Measurements from ENCODE around the gene KLHDC3.
A peak's percentile ranks its signal among the peaks of the same experiment; 100 is the strongest.

Gene KLHDC3

DNA sequence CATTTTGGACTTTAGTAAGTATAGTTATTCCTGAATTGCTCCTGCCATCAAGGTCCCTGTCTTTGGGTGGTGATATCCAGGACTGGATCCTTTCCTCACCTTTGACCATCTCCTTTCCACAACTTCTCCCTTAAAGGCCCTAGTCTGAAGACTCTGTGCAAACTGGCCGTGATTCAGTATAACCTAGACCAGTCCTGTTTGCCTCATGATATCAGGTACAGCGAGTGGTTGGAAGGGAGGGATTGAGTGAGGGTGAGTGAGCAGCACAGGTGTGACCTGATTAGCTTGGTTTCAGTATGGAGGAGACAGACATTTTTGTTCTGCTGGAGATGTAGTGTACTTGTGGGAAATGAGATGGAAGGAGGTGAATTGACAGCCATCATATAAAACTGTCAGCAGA lies 5.1 kb downstream of the KLHDC3 start:
- Histone ChIP-seq H3K36me3 (ENCODE audit: control insufficient read depth, insufficient read depth, low read length) (peaks cover 12% of the 10 kb centered on the region), H3K27me3 (ENCODE audit: control insufficient read depth, insufficient read depth, low read length) (no peaks in the 10 kb centered on the region), H3K9ac (ENCODE audit: low read length) (no peak overlapping the region), H3K27ac (ENCODE audit: low read depth, low read length) (no peak overlapping the region), H3K4me1 (ENCODE audit: control insufficient read depth, insufficient read depth, low read length) (peaks cover 10% of the 10 kb centered on the region), H3K4me3 (ENCODE audit: low read length) (no peak overlapping the region)

- H3K4me3 ChIP-seq (ENCODE audit: low read length), result no peak overlapping the region
- H3K4me1 ChIP-seq (ENCODE audit: control insufficient read depth, insufficient read depth, low read length), result peaks cover 5% of the 10 kb centered on the region
- no peak overlapping the region for H3K9ac ChIP-seq (ENCODE audit: low read length)
- H3K27me3 ChIP-seq (ENCODE audit: control insufficient read depth, insufficient read depth, low read length), result no peaks in the 10 kb centered on the region
- H3K36me3 ChIP-seq (ENCODE audit: control insufficient read depth, insufficient read depth, low read length), result peaks cover 12% of the 10 kb centered on the region
- no peak overlapping the region for H3K27ac ChIP-seq (ENCODE audit: low read depth, low read length)
These were observed 6.1 kb downstream of the KLHDC3 start for GRCh38 chr6:43020052-43020705.

DNA sequence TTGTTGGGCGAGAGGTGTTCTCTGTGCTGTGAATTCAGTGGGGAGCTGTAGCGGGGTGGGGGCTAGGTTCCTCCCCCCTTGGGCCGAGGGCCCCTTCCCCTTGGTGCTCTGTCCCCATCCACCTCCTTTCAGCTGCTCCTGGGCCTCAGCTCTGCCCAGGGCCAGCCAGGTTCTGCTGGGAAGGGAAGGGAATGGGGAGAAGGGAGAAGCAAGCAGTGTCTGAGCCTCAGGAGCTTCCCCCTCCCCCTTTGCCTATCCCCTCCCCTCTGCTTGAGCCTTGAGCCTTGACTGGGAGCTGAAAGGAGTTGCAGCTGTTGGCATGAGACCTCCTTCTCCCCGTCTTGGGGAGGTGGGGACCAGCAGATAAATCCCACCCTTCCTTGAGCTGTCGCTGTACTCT lies 6.8 kb downstream of the KLHDC3 start:
- H3K27me3 ChIP-seq (ENCODE audit: control insufficient read depth, insufficient read depth, low read length), result no peaks in the 10 kb centered on the region
- H3K9ac ChIP-seq (ENCODE audit: low read length), result no peak overlapping the region
- peaks cover 12% of the 10 kb centered on the region for H3K36me3 ChIP-seq (ENCODE audit: control insufficient read depth, insufficient read depth, low read length)
- H3K4me3 ChIP-seq (ENCODE audit: low read length), result peak overlapping the region; percentile 93
- H3K27ac ChIP-seq (ENCODE audit: low read depth, low read length), result peak overlapping the region; percentile 77
- peaks cover 5% of the 10 kb centered on the region for H3K4me1 ChIP-seq (ENCODE audit: control insufficient read depth, insufficient read depth, low read length)

- Histone ChIP-seq H3K9ac (ENCODE audit: low read length) (peak within 1 kb of the TSS; percentile 86), H3K4me3 (ENCODE audit: low read length) (peak within 1 kb of the TSS; percentile 93), H3K4me1 (ENCODE audit: control insufficient read depth, insufficient read depth, low read length) (peaks cover 2% of the 10 kb centered on the region), H3K36me3 (ENCODE audit: control insufficient read depth, insufficient read depth, low read length) (peaks cover 17% of the 10 kb centered on the region), H3K27me3 (ENCODE audit: control insufficient read depth, insufficient read depth, low read length) (no peaks in the 10 kb centered on the region), H3K27ac (ENCODE audit: low read depth, low read length) (peak within 1 kb of the TSS; percentile 77)
These were observed 7.4 kb downstream of the KLHDC3 start, which contains the start of gene RRP36 for GRCh38 chr6:43021270-43022047. Gene RRP36, plus strand, starts transcription at chr6:43021623. Its CDS starts 32 bp downstream, at chr6:43021655.

GRCh38 chr6:43024436-43024835 lies 10.4 kb downstream of the KLHDC3 start:
- no peak overlapping the region for H3K4me3 ChIP-seq (ENCODE audit: low read length)

GRCh38 chr6:43026365-43026764 lies 12.3 kb downstream of the KLHDC3 start:
- Histone ChIP-seq H3K4me1 (ENCODE audit: control insufficient read depth, insufficient read depth, low read length) (no peaks in the 10 kb centered on the region), H3K4me3 (ENCODE audit: low read length) (no peak overlapping the region), H3K27ac (ENCODE audit: low read depth, low read length) (no peak overlapping the region), H3K9ac (ENCODE audit: low read length) (no peak overlapping the region), H3K36me3 (ENCODE audit: control insufficient read depth, insufficient read depth, low read length) (peaks cover 28% of the 10 kb centered on the region), H3K27me3 (ENCODE audit: control insufficient read depth, insufficient read depth, low read length) (no peaks in the 10 kb centered on the region)

More at GRCh38 chr6:43024436-43024835, 10.4 kb downstream of the KLHDC3 start:
- Histone ChIP-seq H3K27ac (ENCODE audit: low read depth, low read length) (no peak overlapping the region), H3K27me3 (ENCODE audit: control insufficient read depth, insufficient read depth, low read length) (no peaks in the 10 kb centered on the region), H3K36me3 (ENCODE audit: control insufficient read depth, insufficient read depth, low read length) (peaks cover 24% of the 10 kb centered on the region), H3K9ac (ENCODE audit: low read length) (no peak overlapping the region), H3K4me1 (ENCODE audit: control insufficient read depth, insufficient read depth, low read length) (no peaks in the 10 kb centered on the region)

DNA sequence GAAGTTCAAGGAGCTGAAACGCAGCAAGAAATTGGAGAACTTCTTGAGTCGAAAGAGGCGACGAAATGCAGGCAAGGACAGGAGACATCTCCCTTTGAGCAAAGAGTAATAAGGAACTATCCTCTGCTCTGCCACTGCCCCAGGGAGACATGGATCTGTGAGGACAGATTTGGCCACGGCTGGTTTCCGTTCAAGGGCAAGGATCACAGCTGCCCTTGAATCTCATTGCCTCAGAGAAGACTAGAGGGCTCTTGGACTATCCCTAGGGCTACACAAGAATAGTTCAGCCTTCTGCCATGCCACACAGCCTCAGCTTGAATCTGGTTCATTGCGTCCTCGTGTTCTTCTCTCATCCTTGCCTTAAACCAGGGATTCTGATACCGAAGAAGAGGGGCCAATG lies 15.1 kb downstream of the KLHDC3 start:
- H3K9ac ChIP-seq (ENCODE audit: low read length), result no peak overlapping the region
- no peaks in the 10 kb centered on the region for H3K4me1 ChIP-seq (ENCODE audit: control insufficient read depth, insufficient read depth, low read length)
- no peak overlapping the region for H3K27ac ChIP-seq (ENCODE audit: low read depth, low read length)
- H3K4me3 ChIP-seq (ENCODE audit: low read length), result no peak overlapping the region
- peaks cover 30% of the 10 kb centered on the region for H3K36me3 ChIP-seq (ENCODE audit: control insufficient read depth, insufficient read depth, low read length)
- H3K27me3 ChIP-seq (ENCODE audit: control insufficient read depth, insufficient read depth, low read length), result no peaks in the 10 kb centered on the region

DNA sequence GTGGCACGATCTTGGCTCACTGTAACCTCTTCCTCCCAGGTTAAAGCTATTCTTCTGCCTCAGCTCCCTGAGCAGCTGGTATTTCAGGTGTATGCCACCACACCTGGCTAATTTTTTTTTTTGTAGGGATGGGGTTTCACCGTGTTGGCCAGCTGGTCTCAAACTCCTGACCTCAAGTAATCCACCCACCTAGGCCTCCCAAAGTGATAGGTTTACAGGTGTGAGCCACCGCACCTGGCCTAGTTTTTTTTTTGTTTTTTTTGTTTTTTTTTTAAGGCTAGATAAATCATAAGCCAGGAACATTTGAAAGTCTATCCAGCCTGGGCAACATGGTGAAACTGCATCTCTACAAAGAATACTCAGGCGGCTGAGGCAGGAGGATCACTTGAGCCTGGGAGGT lies 18.3 kb downstream of the KLHDC3 start:
- no peak overlapping the region for H3K4me3 ChIP-seq (ENCODE audit: low read length)
- no peaks in the 10 kb centered on the region for H3K27me3 ChIP-seq (ENCODE audit: control insufficient read depth, insufficient read depth, low read length)
- H3K27ac ChIP-seq (ENCODE audit: low read depth, low read length), result no peak overlapping the region
- H3K36me3 ChIP-seq (ENCODE audit: control insufficient read depth, insufficient read depth, low read length), result peaks cover 29% of the 10 kb centered on the region
- no peaks in the 10 kb centered on the region for H3K4me1 ChIP-seq (ENCODE audit: control insufficient read depth, insufficient read depth, low read length)
- no peak overlapping the region for H3K9ac ChIP-seq (ENCODE audit: low read length)

- peaks cover 27% of the 10 kb centered on the region for H3K36me3 ChIP-seq (ENCODE audit: control insufficient read depth, insufficient read depth, low read length)
- no peak overlapping the region for H3K9ac ChIP-seq (ENCODE audit: low read length)
- H3K27me3 ChIP-seq (ENCODE audit: control insufficient read depth, insufficient read depth, low read length), result no peaks in the 10 kb centered on the region
- no peak overlapping the region for H3K4me3 ChIP-seq (ENCODE audit: low read length)
- no peak overlapping the region for H3K27ac ChIP-seq (ENCODE audit: low read depth, low read length)
- no peaks in the 10 kb centered on the region for H3K4me1 ChIP-seq (ENCODE audit: control insufficient read depth, insufficient read depth, low read length)
These were observed 19.6 kb downstream of the KLHDC3 start for GRCh38 chr6:43033496-43034189.

DNA sequence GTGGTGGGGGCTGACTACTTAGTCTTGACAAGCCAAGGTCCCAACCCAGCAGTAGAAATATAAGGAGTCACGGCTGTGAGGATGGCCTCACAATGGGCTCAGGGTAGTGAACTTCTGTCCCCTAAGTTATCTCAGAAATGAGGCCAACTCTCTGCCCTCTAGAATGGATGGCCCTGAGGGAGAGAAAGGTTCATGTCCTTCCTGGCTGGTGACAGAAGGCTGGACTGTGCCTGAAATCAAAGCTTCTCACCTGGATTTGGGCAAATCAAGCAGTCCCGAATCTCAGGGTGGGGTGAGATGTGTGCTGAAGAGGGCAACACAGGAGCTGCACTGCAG lies 20.1 kb downstream of the KLHDC3 start:
- no peak overlapping the region for H3K27ac ChIP-seq (ENCODE audit: low read depth, low read length)
- no peak overlapping the region for H3K9ac ChIP-seq (ENCODE audit: low read length)
- H3K4me3 ChIP-seq (ENCODE audit: low read length), result no peak overlapping the region
- H3K4me1 ChIP-seq (ENCODE audit: control insufficient read depth, insufficient read depth, low read length), result no peaks in the 10 kb centered on the region
- no peaks in the 10 kb centered on the region for H3K27me3 ChIP-seq (ENCODE audit: control insufficient read depth, insufficient read depth, low read length)
- H3K36me3 ChIP-seq (ENCODE audit: control insufficient read depth, insufficient read depth, low read length), result peaks cover 24% of the 10 kb centered on the region

GRCh38 chr6:43035495-43036194 lies 21.6 kb downstream of the KLHDC3 start:
- Histone ChIP-seq H3K4me1 (ENCODE audit: control insufficient read depth, insufficient read depth, low read length) (no peaks in the 10 kb centered on the region), H3K27me3 (ENCODE audit: control insufficient read depth, insufficient read depth, low read length) (no peaks in the 10 kb centered on the region), H3K4me3 (ENCODE audit: low read length) (no peak overlapping the region), H3K9ac (ENCODE audit: low read length) (no peak overlapping the region), H3K36me3 (ENCODE audit: control insufficient read depth, insufficient read depth, low read length) (peaks cover 21% of the 10 kb centered on the region), H3K27ac (ENCODE audit: low read depth, low read length) (no peak overlapping the region)

GRCh38 chr6:43036712-43037111 lies 22.7 kb downstream of the KLHDC3 start:
- Histone ChIP-seq H3K27me3 (ENCODE audit: control insufficient read depth, insufficient read depth, low read length) (no peaks in the 10 kb centered on the region), H3K4me1 (ENCODE audit: control insufficient read depth, insufficient read depth, low read length) (no peaks in the 10 kb centered on the region), H3K36me3 (ENCODE audit: control insufficient read depth, insufficient read depth, low read length) (peaks cover 24% of the 10 kb centered on the region), H3K27ac (ENCODE audit: low read depth, low read length) (no peak overlapping the region), H3K4me3 (ENCODE audit: low read length) (no peak overlapping the region), H3K9ac (ENCODE audit: low read length) (no peak overlapping the region)
